GM19025 (cell line): ENCODE results near the gene IL3.

Experiments
- ATAC-seq: cut with Tn5 transposase; IDR thresholded peaks from one replicate; pipeline ENCODE4 v1.9.1; 2021; ENCODE audit warnings: mild to moderate bottlenecking, low read depth, moderate library complexity; ENCODE audit not compliant: unreplicated experiment

IL3 gene

DNA sequence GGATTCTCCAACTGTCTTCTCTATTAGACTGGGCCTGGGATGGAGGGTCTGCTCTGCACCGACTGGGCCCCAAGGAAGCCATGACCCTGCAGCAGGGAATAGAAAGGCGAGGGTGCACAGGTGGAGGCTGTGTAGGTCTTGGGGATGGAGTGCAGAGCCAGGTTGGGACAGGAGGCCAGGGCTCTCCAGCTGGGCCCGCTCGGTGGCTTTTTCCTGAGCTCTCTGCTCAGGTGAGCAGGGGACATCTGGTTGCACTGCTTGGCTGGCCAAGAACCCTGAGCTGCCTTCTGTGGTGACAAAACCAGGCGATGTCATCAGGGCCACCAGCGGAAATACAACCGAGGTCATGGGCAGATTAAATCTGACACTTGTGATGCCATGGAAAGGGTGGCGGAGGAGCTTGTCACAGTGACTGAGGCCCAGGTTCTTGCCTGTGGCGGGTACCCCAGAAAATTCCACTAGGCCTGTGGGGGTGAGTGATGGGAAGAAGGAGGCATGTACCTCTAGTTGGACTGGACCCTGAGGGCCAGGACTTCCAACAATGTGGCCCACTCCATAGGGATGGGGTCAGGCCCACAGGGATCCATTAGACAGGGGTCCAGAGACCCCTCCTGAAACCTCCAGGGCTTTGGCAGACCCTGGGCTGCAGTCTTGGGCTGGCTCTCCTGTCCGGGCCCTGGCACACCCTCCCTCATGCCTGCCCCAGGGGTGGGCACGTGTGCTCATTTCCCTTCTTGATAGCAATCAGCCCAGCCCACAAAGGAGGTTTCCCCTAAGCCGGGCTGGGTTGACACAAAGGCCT lies 4.4 kb upstream of the IL3 start:
- no peak for ATAC-seq

DNA sequence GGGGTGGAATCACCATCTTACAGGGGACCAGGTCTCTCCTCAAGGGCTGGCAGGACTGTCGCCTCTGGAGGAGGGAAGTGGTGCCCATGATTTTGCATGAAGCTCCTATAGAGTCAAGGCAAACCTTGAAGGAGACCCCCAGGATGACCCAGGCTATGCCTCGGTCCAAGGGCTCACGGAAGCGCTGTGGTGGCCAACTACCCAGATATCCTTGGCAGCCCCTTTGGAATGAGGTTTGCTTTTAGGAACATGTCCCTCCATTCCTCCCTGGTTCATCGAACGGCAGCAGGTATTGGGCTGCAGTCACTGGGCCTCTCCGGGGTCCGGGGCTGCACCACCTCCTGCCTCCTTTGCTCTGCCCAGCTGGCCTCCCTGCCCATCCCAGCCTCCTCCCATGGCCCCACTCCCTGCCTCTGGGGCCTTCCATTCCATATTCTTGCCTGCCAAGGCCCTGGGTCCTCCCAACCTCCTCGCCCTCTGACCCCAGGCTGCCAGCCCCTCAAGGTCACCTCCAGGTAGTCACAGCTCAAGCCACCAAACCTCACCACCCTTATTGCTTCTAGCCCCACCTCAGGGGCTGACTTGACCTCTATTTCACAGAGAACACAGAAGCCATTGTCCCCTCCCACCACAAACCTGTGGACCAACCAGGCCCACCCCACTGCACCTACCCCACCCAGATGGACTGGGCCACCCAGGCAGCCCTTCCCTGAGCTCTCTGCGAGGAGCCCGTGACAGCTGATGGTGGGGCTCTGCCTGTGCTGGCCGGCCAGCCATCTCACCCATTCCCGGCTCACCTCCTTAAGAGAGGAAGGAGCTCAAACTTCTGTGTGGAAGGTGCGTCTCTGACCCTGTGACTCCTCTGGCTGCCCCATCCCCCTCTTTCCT lies 3.6 kb upstream of the IL3 start:
- ATAC-seq = no peak

DNA sequence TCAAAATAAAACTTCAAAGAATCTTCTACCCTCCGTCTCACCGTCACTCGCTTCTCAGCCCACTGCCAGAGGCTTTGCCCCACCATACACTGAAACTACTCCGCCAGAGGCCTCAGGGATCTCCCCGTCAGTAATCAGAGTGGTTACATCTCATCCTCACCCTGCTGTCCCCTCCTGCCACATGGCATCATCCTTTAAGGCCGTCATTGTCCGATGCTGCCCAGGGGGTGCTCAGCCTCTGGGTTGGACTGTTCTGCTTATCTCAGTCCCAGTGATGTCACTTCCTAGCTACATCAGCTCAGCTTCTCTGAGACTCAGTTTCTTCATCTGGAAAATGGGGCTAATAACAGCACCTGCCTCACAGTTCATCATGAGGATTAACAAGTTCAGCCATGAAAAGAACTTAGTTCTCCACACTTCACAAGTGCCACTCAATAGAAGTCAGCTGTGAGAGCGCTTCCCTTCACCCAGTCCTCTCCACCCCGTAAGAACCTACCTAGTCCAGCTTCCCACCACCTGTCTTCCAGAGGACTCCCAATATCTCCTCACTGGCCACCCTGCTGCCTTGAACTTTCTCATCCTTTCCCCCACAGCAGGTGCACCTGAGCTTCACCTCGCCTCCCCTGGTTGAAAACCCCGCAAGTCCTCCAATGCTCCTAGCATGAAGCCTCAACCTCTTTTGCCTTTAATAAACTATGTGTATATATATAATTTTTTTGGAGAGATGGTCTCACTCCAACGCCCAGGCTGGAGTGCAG lies 2.8 kb upstream of the IL3 start:
- no peak for ATAC-seq

DNA sequence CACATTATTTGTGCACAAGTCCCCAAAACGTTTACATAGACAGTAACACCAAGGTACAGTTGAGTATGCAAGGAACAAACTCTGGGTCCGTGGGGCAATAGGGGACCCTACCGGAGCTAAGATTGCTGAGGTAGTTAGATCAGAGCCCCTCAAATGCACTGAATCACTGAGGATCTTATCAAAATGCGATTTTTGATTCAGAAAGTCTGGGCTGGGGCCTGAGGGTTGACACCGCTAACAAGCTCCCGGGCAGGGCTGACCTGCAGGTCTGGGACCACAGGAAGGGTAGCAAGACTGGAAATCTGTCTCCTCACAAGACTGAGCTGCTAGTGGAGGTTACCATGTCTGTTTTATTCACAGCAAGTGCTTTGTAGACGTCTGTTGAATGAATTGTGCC lies 1.8 kb upstream of the IL3 start:
- no peak for ATAC-seq

DNA sequence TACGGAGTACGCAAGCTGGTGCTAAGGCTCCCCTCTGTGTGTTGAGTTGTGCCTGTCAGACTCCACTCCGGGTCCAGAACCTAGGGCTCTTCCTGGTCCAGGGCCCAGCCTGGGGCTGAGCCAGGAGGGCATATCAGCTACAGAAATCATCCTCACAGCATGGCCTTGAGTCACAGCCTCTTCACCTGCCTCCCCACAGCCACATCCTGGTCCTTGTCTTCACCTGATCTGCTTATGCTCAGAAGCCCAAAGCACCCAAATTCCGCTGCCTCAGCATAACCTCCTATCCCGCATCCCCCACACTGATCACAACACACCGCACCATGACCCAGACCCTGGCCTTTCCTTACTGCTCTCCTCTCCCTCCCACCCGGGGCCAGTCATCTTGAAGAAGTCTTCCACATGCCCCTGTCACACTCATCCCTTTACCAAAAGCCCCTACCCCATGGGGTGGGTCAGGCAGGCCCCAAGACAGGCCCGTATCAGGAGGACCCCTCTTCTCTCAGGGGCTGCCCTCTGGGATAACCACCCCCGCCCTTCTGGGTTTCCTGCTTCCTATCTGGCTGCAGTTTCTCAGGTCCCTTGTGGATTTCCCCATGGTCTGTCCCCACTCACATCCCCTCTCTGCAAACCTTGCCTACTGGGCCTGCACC lies 1.3 kb upstream of the IL3 start:
- ATAC-seq = no peak

DNA sequence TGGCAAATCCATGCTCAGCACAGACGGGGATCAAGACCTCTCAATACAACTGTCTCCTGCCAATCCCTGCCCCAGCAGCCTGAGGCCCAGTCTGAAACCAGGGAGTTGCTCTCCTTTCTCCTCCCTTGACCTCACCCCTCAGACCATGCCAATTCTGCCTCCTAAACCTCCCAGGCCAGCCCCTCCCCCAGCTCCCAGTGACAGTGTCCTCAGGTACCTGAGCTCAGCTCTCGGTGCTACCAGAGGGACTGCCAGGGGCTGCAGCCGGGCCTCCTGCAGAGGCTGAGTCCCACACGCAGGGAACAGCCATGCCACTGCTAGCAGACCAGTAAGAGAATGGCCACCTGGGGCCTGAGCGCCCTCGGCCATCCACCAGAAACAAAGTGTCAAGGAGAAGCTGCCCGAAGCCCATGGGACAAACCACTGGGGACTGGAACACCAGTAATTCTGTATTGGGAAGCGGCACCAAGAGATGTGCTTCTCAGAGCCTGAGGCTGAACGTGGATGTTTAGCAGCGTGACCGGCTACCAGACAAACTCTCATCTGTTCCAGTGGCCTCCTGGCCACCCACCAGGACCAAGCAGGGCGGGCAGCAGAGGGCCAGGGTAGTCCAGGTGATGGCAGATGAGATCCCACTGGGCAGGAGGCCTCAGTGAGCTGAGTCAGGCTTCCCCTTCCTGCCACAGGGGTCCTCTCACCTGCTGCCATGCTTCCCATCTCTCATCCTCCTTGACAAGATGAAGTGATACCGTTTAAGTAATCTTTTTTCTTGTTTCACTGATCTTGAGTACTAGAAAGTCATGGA lies 557 bp upstream of the IL3 start:
- ATAC-seq = no peak

DNA sequence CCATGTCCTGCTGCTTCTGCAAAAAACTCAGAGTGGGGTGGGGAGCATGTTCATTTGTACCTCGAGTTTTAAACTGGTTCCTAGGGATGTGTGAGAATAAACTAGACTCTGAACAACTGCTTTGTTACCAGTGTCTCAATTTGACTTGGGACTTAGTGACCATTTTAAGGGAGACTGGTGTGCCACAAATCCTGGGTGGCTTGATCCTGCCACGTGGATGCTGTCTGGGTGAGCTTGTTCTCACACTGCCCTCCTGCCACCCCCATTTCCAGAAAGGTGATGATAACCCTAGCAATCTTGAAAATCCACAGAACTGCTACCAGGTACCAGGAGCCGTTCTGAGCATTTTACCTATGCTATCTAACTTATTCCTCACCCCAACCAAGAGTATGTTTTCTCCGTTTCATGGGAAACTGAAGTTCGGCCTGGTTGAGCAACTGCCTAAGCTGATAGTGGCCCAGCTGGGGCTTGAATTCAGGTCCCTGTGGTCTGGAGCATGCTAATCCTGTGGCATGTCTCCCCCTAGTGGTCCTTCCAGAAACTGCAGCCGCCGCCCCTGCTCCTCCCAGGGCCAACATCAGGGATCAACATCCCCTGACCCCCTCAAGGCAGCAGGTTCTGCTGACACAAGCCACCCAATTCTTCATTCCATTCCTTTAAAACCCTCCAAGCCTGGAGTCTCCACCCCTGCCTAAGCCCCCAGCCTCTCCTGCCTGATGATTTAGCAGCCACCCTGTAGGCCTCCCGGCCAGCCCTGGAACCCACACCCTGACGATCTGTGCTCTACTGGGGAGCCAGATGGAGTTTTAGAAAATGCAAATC lies 2.8 kb downstream of the IL3 start:
- ATAC-seq = peak; percentile 45

DNA sequence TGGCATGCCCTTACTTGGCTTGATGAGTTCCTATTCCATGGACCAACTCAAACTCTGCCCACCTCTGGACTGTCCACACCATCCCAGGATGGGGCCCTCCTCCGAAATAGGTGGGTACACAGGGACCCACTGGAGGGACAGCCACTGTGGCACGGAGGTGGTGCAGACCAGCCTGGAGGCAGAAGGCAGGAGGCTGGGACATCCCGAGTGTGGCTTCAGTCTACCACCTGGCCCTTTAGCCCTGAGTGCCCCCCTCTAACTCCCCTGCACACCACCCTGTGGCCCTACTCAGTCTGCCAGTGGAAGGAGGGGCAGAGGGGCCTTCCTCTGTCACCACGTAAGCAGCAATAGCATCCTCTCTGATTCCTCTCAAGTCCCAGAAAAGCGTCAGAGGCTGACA lies 3.7 kb downstream of the IL3 start:
- no peak for ATAC-seq

DNA sequence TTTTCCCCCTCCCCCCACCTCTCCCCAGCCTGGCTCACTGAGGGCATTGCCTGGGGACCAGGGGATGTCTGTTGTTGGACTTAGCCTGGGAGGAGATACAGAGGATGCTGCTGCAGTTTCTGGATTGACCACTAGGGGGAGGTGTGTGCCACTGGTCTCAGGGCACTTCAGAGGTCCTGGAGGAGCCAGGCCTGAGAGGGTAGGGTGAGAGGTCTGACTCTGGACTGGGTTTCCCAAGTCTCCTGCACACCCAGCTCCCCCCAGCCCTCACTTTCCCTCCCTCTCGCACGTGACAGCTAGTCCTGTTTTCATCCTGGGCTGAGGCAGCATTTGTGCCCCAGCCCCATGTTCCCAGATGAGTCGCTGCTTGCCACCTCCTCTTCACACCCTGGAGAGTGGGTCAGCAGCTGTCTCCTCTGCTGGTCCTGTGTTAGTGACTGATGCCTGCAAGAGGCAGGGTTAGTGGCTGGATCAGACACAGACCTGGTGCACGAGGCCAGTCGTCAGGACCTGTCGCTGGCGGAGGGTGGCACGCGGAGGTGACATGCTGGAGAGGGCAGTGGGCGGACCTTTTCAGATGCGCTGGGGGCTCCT lies 4.4 kb downstream of the IL3 start:
- ATAC-seq = no peak

DNA sequence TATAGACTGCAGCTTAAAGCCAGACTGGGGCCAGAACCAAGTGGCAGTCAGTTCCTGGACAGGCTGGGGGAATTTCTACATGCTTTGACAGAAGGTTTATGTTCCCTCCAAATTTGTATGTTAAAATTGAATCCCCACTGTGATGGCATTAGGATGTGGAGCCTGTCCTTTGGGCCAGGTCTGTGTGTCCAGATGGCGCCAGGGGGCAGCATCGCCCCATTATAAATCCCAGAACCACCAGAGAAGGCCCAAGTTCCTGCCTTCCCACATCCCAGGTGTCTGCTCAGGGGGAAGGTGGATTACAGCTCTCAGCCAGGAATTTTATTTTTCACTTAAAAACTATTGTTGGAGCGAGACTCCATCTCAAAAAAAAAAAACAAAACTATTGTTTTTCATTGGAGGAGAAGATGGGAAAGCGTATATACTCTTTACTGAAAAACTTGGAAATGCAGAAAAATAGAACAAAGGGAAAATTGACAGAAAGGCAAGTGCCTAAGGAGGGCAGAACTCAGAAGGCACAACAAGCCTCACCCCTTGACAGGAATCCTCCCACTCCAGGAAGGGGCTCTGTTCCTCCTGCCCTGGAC lies 5.0 kb downstream of the IL3 start:
- ATAC-seq = no peak

DNA sequence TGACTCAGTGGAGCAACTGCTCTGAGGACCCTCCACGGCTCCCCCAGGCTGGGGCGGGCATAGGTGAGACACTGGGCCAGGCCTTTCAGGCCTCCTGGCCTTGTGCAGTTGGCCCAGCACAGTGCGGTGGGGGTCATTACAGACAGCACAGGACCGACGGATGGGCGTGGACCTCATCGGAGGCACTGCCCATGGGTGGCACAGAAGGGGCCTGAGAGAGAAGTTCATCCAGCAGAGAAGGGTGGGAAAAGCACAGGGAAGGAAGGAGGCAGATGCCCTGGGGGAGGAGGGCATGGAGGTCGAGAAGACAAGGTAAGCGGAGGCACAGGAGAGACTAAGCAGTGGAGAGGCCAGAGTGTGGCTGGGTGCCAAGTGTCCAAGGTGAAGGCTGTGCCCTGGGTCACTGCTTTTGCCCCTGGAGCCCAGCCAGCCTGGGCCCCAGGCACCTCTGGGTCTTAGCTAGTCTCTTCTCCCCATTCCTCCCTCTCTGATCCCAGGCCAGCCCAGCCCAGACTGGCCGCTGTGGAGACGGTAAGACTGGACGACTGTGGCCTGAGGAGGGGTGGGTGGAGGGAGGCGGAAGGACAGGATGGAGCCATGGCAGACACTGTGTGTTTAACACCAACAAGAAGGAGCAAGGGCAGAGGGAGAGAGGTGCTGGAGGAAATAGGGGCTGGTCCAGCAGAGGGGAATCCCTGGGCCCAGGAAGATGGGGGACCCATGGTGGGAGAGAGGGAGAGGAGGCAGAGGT lies 5.7 kb downstream of the IL3 start:
- ATAC-seq = no peak

DNA sequence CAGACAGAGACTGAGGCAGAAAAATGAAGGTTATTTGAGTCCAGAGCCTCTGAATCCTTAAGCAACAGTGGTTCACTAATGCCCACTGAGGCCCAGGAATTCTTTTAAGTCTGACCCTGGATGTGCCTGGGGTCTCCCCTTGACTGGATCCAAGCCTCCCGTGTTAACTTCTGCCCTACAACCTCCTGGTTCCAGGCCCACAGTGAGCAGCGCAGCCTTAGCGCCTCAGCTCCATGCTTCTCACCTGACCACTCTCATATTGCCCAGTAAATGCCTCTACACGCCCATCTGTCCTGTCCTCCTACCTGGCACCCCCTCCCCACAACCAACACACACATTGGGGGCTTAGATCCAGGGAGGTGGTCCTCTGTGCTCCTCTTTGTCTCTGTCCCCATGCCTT lies 6.4 kb downstream of the IL3 start:
- no peak for ATAC-seq

DNA sequence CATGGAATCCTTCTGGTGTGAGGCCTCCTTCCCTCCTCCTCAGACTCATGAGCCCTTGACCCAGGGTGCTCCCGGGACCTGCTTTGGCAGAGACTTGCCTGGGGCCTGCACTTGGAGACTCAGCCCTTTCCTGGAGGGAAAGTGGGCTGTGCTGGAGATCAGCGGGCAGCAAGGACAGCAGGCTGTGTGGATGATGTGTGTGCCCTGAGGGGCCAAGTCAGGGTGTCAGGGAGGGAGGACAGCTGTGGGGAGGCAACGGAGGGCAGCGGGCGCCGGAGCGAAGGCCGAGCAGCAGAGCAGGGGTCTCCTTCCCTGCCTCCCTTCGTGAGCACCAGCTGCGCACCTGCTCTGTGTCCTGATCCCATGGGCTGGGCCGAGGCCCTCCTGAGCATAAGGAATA lies 7.0 kb downstream of the IL3 start:
- no peak for ATAC-seq

DNA sequence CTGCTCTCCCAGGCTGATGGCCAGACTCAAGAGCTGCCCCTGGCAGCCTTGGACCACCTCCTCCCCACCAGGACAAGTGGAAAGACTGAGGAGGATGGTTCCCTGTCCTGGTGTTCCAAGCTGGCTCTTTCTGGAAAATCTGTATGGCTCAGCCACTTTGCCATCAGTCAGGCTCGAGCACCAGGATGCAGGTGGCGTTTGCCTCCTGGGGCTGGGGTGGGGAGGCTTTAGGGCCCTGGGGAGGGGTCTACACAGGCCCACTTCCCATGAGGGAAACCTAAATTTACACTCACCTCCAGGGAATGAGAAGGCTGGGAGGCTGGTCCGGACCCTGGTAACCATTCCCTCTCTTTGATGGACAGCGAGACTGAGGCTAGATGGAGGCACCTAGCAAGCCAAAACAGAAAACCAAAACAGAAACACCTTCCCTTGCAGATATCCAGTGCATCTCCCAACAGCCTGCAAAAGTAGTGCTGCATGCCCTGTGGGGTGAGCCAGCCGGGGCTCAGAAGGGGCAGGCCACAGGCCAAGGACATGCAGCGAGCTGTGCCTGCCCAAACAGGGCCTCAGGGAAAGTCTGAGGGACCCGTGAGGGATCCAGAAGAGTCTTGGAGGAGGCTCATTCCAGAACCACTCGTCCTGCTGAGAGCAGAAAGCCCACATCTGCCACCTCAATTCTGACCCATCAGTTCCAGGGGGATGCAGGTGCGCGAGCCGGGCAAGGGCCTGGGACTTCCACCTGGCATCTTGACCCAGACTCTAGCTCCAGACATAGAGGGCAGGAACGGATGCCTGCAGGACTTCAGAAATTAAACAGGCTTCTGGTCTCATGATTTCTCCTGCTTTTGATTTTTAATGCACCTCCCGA lies 7.7 kb downstream of the IL3 start:
- ATAC-seq = no peak

DNA sequence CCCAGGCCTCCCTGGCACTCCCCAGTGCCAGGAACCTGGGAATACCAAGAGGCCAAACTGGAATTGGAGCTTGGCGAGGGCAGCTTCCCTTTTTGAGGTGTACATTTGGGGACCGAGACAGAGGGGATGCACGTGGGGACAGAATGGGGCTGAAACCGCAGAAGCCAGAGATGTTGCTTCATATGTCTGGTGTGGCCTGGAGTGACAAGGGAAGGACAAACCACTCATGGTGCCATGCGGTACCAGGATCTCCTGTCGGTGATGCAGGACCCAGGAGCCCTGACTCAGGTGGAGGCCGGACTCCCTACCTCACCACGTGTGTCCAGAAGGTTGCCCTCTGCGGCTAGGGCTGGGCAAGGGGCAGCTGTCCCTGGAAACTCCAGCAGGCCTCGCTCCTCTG lies 9.1 kb downstream of the IL3 start:
- no peak for ATAC-seq

DNA sequence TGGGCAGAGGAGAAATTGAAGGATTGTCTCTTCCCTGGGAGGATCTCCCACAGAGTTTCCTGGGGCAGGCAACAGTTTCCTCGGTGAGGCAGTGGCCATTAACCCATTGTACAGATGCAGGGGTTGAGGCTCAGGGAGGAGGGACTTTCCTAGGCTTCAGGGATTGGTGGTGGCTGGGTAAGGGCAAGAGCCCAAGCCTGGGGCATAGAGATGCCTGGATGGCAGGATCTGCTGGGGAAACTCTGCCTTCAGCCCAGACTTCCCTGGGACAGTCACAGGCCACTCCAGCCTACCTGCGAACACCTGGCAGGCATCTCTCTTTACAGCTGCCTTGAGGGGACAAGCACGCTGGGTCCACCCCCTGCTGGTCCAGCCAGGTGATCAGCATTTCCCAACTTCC lies 9.5 kb downstream of the IL3 start:
- ATAC-seq = no peak
